DMS53 (cell line): Measurements from ENCODE around the gene EMP2.
"Not testable (repeated sequence)": the region's sequence is repeated elsewhere in the genome, so short reads cannot be mapped to it uniquely, and the experiment has no call there.

Source experiments
- DNase-seq: peaks from one replicate; lab custom pipeline; 2025; lab: John Stamatoyannopoulos, UW

Gene EMP2, protein sequence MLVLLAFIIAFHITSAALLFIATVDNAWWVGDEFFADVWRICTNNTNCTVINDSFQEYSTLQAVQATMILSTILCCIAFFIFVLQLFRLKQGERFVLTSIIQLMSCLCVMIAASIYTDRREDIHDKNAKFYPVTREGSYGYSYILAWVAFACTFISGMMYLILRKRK

DNA sequence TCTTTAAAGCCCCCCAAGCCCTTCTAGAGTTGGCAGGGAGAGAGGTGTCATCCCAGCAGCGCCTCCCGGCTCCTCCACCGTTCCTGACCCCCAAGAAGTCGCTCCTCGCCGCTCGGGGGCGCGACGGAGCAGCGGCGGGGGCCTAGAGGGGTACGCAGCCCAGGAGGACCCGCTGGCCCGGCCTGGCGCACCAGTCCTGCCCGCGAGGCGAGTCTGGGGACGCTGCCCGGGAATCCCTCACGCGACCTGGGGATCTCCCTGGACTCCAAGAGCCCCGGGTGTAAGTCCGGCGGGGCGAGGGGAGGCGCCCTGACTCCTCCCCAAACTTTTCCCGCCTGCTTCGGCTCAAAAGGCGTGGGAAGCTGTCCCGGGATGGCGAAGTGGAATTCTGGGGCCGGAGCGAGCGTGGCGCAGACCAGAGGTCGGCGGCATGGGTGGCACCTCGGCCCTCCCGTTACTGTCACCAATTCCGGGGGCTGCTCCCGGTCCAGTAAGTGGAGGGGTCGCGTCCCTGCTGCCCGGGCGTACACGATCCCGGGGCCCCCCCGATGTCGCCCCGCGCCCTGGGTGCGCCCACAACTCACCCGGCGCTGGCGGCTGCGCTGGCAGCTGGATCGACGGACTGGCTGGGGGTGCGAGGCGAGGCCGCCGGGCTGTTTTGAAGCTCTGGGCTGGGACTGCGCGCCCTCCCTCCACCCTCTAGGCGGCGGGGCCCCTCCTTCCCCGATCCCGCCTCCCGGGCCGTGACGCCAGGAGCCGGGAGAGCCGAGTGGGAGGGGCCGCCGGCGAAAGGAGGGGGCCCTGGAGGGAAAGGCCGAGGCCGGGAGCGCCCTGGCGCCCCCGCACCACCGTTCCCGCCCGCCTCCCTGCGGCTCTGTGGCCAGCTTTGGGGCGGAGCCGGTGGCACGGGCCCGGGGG is at the start of gene EMP2:
TSS of gene EMP2 (minus strand) at position 634 of the 918 bp plus-strand sequence. CDS start 32,981 bp downstream, outside the sequence.
- DNase-seq, result peak; percentile 90

DNA sequence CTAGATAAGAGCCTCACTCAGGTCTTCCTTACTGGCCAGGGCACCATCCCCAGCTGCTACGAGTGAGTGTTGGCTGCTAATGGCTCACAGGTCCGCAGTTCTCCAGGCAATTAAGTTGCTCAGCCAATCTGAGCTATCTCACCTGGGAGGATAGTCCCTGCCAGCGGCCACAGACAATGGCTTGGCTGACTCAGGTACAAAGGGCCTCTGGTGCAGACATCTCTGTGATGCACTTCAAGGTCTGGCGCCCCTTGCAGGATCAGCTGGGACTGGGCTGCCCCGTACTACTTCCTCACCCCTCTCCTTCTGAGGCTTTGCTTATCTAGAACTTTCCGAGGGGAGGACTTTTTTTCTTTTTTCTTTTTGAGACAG is 49.2 kb upstream of the EMP2 start:
- DNase-seq, result peak; percentile 10

DNA sequence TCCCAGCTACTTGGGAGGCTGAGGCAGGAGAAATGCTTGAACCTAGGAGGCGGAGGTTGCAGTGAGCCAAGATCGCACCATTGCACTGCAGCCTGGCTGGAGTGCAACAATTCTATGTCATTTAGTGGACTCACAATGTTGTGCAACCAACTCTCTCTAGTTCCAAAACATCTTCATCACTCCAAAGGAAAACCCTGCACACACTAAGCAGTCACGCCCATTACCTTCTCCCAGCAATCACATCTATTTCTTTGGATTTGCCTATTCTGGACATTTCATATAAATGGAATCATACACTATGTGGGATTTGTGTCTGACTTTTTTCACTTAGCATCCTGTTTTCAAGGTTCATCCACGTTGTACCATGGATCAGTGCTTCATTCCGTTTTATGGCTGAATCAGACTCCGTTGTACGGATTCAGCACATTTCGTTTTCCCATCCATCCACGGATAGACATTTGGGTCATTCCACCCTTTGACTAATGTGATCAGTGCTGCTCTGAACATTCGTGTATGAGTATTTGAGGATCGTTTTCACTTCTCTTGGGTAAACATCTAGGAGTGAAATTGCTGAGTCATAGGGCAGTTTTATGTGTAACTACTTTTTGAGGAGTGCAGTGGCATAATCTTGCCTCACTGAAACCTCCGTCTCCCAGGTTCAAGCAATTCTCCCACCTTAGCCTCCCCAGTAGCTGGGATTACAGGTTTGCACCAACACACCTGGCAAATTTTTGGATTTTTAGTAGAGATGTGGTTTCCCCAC is 45.4 kb upstream of the EMP2 start:
- peak; percentile 63 for DNase-seq

DNA sequence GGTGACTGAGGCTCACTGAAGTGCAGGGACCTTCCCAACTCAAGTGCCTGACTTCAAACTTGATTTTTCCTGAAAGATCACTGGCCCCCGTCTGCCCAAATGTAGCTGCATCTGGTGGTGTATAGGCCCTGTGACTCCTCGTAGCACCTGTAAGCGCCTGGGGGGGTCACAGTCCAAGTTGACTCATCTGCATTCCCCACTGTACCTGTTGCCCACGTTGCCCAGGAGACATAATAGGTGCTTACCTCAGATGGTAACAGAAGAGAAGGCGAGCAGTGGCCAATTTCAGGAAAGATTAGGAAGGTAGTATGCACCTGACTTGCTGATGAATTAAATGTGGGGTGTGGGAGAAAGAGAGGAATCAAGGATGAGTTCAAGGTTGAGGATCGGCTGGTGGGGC is 44.1 kb upstream of the EMP2 start:
- no peak for DNase-seq

DNA sequence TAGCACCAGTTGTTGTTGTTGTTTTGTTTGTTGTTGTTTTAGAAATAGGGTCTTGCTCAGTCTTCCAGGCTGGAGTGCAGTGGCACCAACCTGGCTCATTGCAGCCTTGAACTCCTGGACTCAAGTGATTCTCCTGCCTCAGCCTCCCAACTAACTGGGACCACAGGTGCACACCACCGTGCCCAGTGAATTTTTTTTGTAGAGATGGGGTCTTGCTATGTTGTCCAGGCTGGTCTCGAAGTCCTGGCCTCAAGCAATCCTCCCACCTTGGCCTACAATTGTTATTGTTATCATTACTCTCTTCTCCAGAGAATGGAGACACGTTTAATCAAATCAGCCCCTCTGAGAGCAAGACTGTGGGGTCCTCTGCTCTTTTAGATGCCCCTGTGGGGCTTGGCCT is 42.7 kb upstream of the EMP2 start:
- DNase-seq, result no peak

DNA sequence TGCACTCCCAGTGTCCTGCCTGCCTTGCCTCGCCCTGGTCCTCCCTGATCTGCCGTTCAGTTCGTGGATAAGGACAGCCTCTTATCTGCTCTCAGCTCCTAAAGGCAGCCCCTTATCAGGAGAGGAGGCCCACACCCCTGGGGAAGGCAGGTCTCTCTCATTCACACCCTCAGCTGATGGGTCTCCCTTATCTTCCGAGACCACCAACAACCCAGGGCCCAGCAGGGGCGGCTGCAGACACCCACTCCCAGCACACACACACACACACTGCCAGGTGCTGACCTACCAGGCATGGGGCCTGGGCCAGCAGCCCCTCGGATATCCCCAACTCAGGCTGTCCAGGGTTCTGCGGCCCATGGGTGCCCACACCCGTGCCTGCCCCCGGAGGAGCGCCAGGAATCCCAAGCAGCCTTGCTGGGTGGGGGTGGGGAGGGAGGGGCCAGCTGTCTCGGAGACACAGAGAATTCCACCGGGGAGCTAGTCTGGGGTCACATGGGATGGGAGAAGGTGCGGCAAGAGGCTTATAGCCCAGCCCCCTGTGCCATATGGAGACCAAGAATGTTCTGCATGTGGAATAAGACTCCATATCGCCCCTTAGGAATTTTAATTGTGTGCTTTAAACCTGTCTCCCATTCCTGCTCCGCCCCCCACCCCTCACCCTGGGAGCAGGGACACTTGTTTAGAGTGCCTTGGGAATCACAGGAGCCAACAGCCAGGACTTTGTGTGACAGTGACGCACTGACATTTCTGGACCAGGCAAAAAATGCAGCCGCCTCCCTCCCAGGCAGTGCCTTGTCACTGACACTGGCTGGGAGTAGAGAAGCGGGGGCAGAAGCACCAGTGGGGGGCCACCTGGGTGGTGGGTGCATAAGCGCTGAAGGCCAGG is 41.9 kb upstream of the EMP2 start:
- DNase-seq, result no peak

GRCh38 chr16:10621216-10621949 is 41.0 kb upstream of the EMP2 start:
- not testable (repeated sequence) for DNase-seq

DNA sequence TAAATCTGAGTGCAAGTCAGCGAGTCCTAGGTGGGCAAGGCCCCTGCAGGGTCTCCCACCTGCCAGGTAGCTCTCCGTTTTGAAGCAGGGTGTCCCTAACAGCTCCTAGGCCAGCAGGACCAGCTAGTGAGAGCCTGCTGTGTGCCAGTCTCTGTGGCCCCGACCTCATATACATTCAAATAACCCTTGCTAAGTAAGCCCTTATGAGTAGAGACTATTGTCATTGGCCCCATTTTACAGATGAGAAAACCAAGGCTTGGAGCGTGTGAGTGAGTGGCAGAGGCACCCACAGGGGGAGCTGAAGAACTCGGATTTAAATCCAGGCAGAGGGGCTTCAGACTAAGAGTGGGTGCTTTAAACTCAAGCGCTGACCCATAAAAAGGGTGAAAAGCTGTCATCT is 39.7 kb upstream of the EMP2 start:
- no peak for DNase-seq

DNA sequence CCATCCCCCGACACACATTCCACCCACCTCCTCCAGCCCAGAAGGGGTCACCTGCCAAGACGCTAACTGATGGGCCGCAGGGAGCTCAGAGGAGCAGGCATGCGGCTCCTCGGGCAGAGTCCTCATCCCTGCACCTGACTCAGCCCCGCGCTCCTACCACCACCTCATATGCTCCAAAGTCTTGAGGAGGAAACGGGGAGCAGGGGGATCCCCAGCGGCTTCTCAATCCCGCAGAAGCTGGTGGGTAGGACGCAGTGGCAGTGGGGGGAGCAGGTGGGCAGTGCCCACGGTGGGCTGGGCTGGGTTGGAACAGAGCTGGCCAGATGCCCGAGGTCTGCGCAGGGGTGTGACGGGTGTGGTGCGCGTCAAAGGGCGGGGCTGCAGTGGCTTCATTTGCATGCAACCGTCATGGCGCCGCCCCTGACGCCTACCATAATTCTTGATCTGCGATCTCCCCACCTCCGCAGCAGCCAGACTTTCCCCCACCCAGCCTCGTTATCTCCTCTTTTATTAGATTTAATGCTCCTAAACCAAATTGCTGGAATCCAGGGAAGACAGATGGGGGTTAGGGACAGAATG is 39.0 kb upstream of the EMP2 start:
- DNase-seq, result peak; percentile 55

DNA sequence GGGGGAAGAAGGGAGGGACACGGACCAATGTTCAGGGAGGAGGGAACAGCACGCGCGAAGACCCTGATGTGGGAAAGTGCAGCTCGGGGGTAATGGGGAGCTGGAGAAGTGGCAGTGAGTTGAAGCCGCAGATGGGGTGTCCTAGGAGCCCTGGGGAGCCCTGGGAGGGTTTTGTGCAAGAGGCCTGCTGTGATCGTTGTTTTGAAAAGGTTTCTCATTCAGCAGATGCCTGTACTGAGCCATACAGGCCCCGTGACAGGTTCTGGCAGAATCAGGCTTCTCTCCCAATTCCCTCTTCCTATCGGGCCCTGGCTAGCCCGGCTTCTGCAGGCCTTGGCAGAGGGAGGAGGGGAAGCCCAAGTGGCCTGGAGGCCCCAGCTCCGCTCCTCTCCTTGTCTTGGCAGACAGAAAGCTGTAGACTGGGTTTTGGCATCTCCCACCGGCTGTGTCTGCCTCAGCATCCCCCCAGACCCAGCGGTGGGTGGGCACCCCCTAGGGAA is 38.4 kb upstream of the EMP2 start:
- no peak for DNase-seq

GRCh38 chr16:10617662-10618420 is 37.4 kb upstream of the EMP2 start:
- peak; percentile 76 for DNase-seq

DNA sequence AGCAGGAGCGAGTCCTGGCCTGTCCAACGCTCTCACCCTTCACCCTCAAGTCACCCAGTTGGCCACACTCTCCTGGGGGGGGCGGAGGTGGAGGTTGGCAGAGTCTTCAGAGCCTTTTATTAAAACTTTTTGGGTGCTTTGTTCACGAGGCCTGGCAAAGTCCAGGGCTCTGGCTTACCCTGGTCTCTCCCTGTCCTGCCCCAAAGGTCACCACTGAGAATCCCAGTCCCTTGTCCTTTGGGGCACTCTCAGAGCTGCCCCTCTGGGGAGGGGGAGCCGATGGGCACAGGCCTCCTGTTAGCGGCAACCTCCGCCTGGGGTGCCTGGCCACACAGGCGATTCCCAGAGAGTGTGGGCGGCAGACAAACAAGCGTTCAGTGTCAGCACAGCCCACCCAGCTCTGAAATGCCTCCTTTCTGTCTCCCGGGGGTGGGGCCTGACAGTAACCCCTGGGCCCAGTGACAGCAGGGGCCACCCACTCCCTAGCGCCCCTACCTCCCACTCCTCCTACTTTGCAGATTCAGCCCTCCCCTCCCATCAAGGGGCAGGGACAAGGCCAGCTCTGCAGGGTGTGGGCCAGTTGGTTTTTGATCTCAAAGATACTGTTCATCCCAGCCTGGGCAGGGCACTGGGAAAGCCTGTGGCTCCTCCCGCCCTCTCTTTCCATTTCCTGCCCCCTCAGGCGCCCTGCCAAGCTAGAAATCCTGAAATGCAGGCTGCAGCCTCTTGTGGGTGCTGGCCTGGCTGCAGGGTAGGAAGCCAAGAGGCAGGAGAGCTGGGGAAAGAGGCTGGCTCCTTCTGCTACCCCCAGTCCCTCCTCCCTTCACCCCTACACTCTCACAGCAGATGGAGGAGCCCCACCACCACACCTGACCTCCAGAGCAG is 36.6 kb upstream of the EMP2 start:
- DNase-seq, result peak; percentile 86

DNA sequence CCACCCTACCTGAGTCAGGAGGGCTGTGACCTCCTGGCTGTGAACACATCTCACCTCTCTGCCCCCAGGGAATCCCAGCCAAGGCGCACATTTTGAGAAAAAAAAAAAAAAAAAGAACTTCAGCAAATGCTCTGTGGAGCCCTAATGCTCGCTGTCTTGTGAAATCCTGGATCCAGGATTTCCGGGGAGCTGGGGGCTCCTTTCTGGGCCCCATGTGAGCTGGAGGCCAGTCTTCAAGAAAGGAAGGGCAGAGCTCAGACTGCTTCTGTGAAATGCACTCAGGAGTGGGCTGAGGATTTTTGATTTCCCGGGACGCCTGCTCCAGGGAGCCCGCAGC is 36.0 kb upstream of the EMP2 start:
- no peak for DNase-seq

GRCh38 chr16:10614685-10615084 is 34.3 kb upstream of the EMP2 start:
- DNase-seq, result no peak

DNA sequence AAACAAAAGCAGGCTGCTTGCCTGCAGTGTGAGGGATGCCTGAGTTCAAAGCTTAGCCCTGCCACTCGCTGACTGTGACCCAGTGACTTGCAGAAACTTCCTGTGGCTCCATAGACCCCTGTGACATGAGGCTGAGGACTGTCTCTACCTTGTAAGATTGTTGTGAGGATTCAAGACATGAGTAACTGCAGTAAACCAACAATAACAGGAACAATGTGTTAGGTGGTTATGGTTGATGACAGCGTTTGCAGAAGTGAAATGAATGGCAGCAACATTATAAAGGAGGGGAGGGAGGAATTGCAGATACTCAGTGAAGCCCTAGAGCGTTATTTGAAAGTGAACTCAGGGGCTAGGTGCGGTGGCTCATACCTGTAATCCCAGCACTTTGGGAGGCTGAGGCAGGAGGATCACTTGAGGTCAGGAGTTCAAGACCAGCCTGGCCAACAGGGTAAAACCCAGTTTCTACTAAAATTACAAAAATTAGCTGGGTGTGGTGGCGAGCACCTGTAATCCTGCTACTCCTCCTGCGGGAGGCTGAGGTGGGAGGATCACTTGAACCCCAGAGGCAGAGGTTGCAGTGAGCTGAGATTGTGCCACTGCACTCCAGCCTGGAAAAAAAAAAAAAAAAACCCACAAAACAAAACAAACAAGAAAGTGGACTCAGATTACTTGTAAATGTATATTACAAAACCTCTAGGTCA is 33.5 kb upstream of the EMP2 start:
- DNase-seq, result no peak

DNA sequence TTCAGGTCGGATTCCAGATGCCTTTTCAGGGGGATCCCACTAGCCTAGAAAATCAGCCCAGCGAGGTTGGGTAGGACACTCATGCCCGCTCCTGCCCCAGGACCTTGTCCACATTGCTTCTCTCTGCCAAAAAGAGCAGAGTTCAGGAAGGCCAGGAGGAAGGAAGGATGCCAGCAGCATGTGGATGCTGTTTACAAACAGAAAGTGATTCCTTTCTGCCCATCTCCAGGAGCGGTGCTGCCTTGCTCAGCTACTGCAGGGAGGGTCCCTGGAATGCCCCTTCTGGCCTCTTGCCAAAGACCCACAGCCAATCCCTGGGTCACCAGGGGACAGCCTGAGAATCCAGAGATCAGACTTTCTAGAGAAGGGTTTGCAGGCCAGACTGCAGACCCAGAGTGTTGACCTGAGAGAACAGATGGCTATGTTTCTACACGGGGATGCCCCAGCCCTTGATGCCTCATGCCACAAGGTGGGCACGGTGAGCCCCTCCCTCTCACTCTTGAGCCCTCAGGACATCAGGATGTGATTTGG is 32.3 kb upstream of the EMP2 start:
- no peak for DNase-seq

GRCh38 chr16:10611825-10612342 is 31.5 kb upstream of the EMP2 start:
- no peak for DNase-seq
